IMR-90 (cell line): Measurements from ENCODE around the gene SLC38A11. TPM values are rescaled to one million over a fixed set of nuclear protein-coding genes. Genes with fewer than 3 reads are reported as not detected.

Experiments
- ATAC-seq: fragments of 200-7000 bp; cut with Tn5 transposase; 2 replicates; pipeline ENCODE4 v1.9.1; 2020; ENCODE audit warnings: low read depth, mild to moderate bottlenecking, moderate library complexity
- BruUV-seq: library from RNA; stranded (reverse); fragments of 400-500 nt; replicated peaks from 2 replicates; lab custom pipeline; 2021; lab: Mats Ljungman, UMichigan
- CTCF ChIA-PET: fragments of 300-600 bp; formaldehyde crosslinking; extraction: SDS; loops from one replicate; lab custom pipeline; 2021; ENCODE audit warnings: antibody characterized with exemption; lab: Yijun Ruan, JAX
- POLR2A ChIA-PET: fragments of 300-600 bp; sonication (Branson Sonifier 250); formaldehyde crosslinking; loops from one replicate; lab custom pipeline; 2022; ENCODE audit warnings: antibody characterized with exemption; ENCODE audit not compliant: unreplicated experiment; lab: Charles Lee
- DNase-seq: peaks from one replicate; pipeline ENCODE4 v3.0.0; 2013
- H2AFZ ChIP-seq: replicated peaks from 2 replicates; pipeline ENCODE3; 2013; ENCODE audit warnings: low read length, mild to moderate bottlenecking; ENCODE audit not compliant: poor library complexity
- H2AK5ac ChIP-seq: 2 replicates; pipeline ENCODE4 v1.6.1; 2013; ENCODE audit warnings: low read depth, low read length, inconsistent platforms
- H2AK9ac ChIP-seq: replicated peaks from 2 replicates; pipeline ENCODE3; 2013; ENCODE audit warnings: mild to moderate bottlenecking, low read depth, low read length, moderate library complexity; ENCODE audit not compliant: poor library complexity
- H2BK120ac ChIP-seq: 2 replicates; pipeline ENCODE4 v1.6.1; 2013; ENCODE audit warnings: low read depth, low read length, inconsistent platforms
- H2BK15ac ChIP-seq: 3 replicates; pipeline ENCODE4 v1.6.1; 2013; ENCODE audit warnings: low read depth, low read length, inconsistent platforms
- H2BK20ac ChIP-seq: 2 replicates; pipeline ENCODE4 v1.6.1; 2013; ENCODE audit warnings: low read depth, mild to moderate bottlenecking, inconsistent platforms, low read length, moderate library complexity
- H2BK5ac ChIP-seq: 2 replicates; pipeline ENCODE4 v1.6.1; 2013; ENCODE audit warnings: mild to moderate bottlenecking, low read depth, low read length, inconsistent platforms; ENCODE audit not compliant: poor library complexity, severe bottlenecking
- H3K14ac ChIP-seq: replicated peaks from 2 replicates; pipeline ENCODE4 v1.6.1; 2013; ENCODE audit warnings: low read depth, low read length, inconsistent platforms
- H3K18ac ChIP-seq: 2 replicates; pipeline ENCODE4 v1.6.1; 2013; ENCODE audit warnings: low read depth, low read length, control low read depth
- H3K23ac ChIP-seq: 2 replicates; pipeline ENCODE4 v1.6.1; 2013; ENCODE audit warnings: low read depth, low read length, inconsistent platforms
- H3K27ac ChIP-seq: 2 replicates; pipeline ENCODE4 v1.5.1; 2013; ENCODE audit warnings: mild to moderate bottlenecking, control low read depth, low read length; ENCODE audit not compliant: insufficient read depth
- H3K27me3 ChIP-seq: 2 replicates; pipeline ENCODE4 v1.6.1; 2013; ENCODE audit warnings: low read length; ENCODE audit not compliant: control insufficient read depth, insufficient read depth
- H3K36me3 ChIP-seq: 2 replicates; pipeline ENCODE4 v1.6.1; 2013; ENCODE audit warnings: low read length, mixed read lengths; ENCODE audit not compliant: control insufficient read depth, insufficient read depth
- H3K4ac ChIP-seq: 2 replicates; pipeline ENCODE4 v1.6.1; 2013; ENCODE audit warnings: low read depth, low read length, inconsistent platforms
- H3K4me1 ChIP-seq: 2 replicates; pipeline ENCODE4 v1.6.1; 2013; ENCODE audit warnings: low read length, mixed read lengths; ENCODE audit not compliant: control insufficient read depth, insufficient read depth
- H3K4me2 ChIP-seq: 2 replicates; pipeline ENCODE4 v1.6.1; 2013; ENCODE audit warnings: low read depth, mild to moderate bottlenecking, control low read depth, low read length, moderate library complexity
- H3K4me3 ChIP-seq: 2 replicates; pipeline ENCODE4 v1.5.1; 2013; ENCODE audit warnings: low read depth, mild to moderate bottlenecking, control low read depth, low read length, moderate library complexity; ENCODE audit not compliant: insufficient read depth
- H3K56ac ChIP-seq: 2 replicates; pipeline ENCODE4 v1.6.1; 2013; ENCODE audit warnings: low read length, inconsistent platforms; ENCODE audit not compliant: insufficient read depth; ENCODE audit errors: extremely low read depth
- H3K79me1 ChIP-seq, 2 experiments: 2 replicates each; pipeline ENCODE4 v1.6.1; 2013; ENCODE audit warnings: low read length in 2 of 2, inconsistent platforms in 1 of 2, low read depth in 1 of 2
- H3K9ac ChIP-seq: 2 replicates; pipeline ENCODE4 v1.6.1; 2013; ENCODE audit warnings: low read depth, low read length, control low read depth
- H3K9me1 ChIP-seq: 2 replicates; pipeline ENCODE4 v1.6.1; 2013; ENCODE audit warnings: low read length, inconsistent platforms; ENCODE audit not compliant: insufficient read depth
- H3K9me3 ChIP-seq: 2 replicates; pipeline ENCODE4 v1.6.1; 2013; ENCODE audit warnings: low read length; ENCODE audit not compliant: control insufficient read depth, insufficient read depth
- H4K20me1 ChIP-seq: 2 replicates; pipeline ENCODE4 v1.6.1; 2013; ENCODE audit warnings: low read length, inconsistent platforms; ENCODE audit not compliant: insufficient read depth
- H4K5ac ChIP-seq: 2 replicates; pipeline ENCODE4 v1.6.1; 2013; ENCODE audit warnings: mild to moderate bottlenecking, low read depth, low read length, control low read depth
- H4K8ac ChIP-seq, 2 experiments: 2 replicates each; pipeline ENCODE4 v1.6.1; 2013; ENCODE audit warnings: low read depth in 2 of 2, low read length in 2 of 2, control low read depth in 1 of 2, inconsistent platforms in 1 of 2
- H4K91ac ChIP-seq: 2 replicates; pipeline ENCODE4 v1.6.1; 2013; ENCODE audit warnings: low read depth, low read length, inconsistent platforms; ENCODE audit not compliant: insufficient read depth
- BHLHE40 ChIP-seq: fragments of 150-350 bp; IDR thresholded peaks from 2 replicates; pipeline ENCODE4 v1.6.1; 2016; ENCODE audit warnings: mild to moderate bottlenecking, low read depth, low read length
- CEBPB ChIP-seq: IDR thresholded peaks from 2 replicates; pipeline ENCODE4 v1.6.1; 2012; ENCODE audit warnings: low read depth, low read length, improper control_type of control experiment
- FOS ChIP-seq: fragments of 150-350 bp; IDR thresholded peaks from 2 replicates; pipeline ENCODE4 v1.6.1; 2016; ENCODE audit warnings: low read depth, low read length
- MAFK ChIP-seq: IDR thresholded peaks from 2 replicates; pipeline ENCODE4 v1.6.1; 2012; ENCODE audit warnings: low read depth, low read length, improper control_type of control experiment
- MAZ ChIP-seq: IDR thresholded peaks from 2 replicates; pipeline ENCODE4 v1.6.1; 2012; ENCODE audit warnings: low read depth, mild to moderate bottlenecking, low read length, improper control_type of control experiment, moderate library complexity, borderline replicate concordance
- MXI1 ChIP-seq: IDR thresholded peaks from 2 replicates; pipeline ENCODE4 v1.6.1; 2012; ENCODE audit warnings: low read depth, mild to moderate bottlenecking, low read length, moderate library complexity, borderline replicate concordance
- NFE2L2 ChIP-seq: fragments of 150-350 bp; IDR thresholded peaks from 2 replicates; pipeline ENCODE4 v1.6.1; 2016; ENCODE audit warnings: low read depth, mild to moderate bottlenecking, low read length
- POLR2A ChIP-seq: IDR thresholded peaks from 2 replicates; pipeline ENCODE4 v1.6.1; 2012; ENCODE audit warnings: mild to moderate bottlenecking, low read depth, low read length
- RAD21 ChIP-seq: IDR thresholded peaks from 2 replicates; pipeline ENCODE4 v1.6.1; 2012; ENCODE audit warnings: low read length, improper control_type of control experiment
- RCOR1 ChIP-seq: IDR thresholded peaks from 2 replicates; pipeline ENCODE4 v1.6.1; 2012; ENCODE audit warnings: mild to moderate bottlenecking, low read length, improper control_type of control experiment; ENCODE audit not compliant: insufficient replicate concordance
- RFX5 ChIP-seq: IDR thresholded peaks from 2 replicates; pipeline ENCODE4 v1.8.0; 2012; ENCODE audit warnings: low read depth, mild to moderate bottlenecking, low read length, moderate library complexity
- WGBS, 2 experiments: methylation state at CpG; one replicate each; pipeline versions ENCODE4 v1.1.5 to v1.1.7; 2013; ENCODE audit warnings: missing lambda C conversion rate in 2 of 2; ENCODE audit not compliant: insufficient read length in 1 of 2; ENCODE audit errors: extremely low coverage in 2 of 2; 5-methylcytosine and 5-hydroxymethylcytosine counted together
- dilution Hi-C: fragments of 300-500 bp; cut with HindIII; formaldehyde crosslinking; loops from one replicate; pipeline ENCODE4 v1.14.3; 2018; ENCODE audit warnings: low sequenced_read_pairs; ENCODE audit not compliant: unreplicated experiment
- in situ Hi-C: fragments of 300-500 bp; cut with MboI; formaldehyde crosslinking; loops from 3 replicates; pipeline ENCODE4 v1.14.3; 2019; ENCODE audit warnings: low sequenced_read_pairs, inconsistent platforms, mixed read lengths
- intact Hi-C: fragments of 100-400 bp; cut with micrococcal nuclease; formaldehyde crosslinking; loops from 2 replicates; pipeline ENCODE4 v1.10.0; 2022
- polyA plus RNA-seq, 3 experiments: library from polyadenylated mRNA; depleted of rRNA; stranded (reverse); fragments of >200 nt; gene quantifications; 2 replicates each; pipeline ENCODE4 v1.2.3, GENCODE V29; 2012; ENCODE audit warnings: low replicate concordance in 1 of 3
- total RNA-seq: library from RNA; depleted of rRNA; stranded (reverse); fragments of >200 nt; gene quantifications from 2 replicates; pipeline ENCODE4 v1.2.3, GENCODE V29; 2012
- TF ChIP-seq, protein P1 (sequence below): conservative IDR thresholded peaks from 2 replicates; pipeline ENCODE4 v1.5.1; 2012; ENCODE audit warnings: mild to moderate bottlenecking, low read depth, low read length, improper control_type of control experiment
- TF ChIP-seq, protein P2 (sequence below): fragments of 150-350 bp; IDR thresholded peaks from 2 replicates; pipeline ENCODE4 v1.6.1; 2016; ENCODE audit warnings: low read depth, mild to moderate bottlenecking, low read length, moderate library complexity, borderline replicate concordance
- TF ChIP-seq, protein P3 (sequence below): fragments of 150-350 bp; IDR thresholded peaks from 2 replicates; pipeline ENCODE4 v1.6.1; 2017; ENCODE audit warnings: mild to moderate bottlenecking, antibody characterized with exemption, low read length, low read depth

The SLC38A11 gene
- total and polyA plus RNA-seq, 2 of the 4 experiments (the other 2 are of a cell fraction): 0.18 to 0.21 TPM

DNA sequence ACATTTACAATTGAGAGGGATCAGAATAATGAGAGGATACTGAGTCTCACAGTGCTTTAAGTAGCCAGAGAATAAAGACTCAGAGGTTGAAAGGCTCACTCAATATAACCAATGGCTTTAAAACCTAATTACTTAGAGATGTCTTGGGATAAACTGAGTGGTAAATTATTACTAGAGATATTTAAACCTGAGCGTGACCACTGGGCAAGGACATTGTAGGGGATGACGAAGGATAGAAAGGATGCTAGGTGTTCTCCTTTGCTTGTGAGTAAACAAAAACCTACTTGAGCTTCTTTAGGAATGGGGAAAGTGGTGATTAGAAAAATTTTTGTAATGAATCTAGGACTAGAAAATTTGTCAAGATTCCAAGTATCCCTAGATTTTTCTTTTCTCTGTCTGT is 12.0 kb upstream of the SLC38A11 start:
- WGBS, 2 experiments: no CpG with 5 or more reads among the region's 2 CpGs
- Histone ChIP-seq H3K36me3 (no peaks in the 10 kb centered on the region), H3K27me3 (no peaks in the 10 kb centered on the region), H2BK15ac (peak overlapping the region; percentile 25; the same call in 1 of the 3 replicates), H3K9ac (no peak overlapping the region), H2BK5ac (peak overlapping the region; percentile 44), H4K20me1 (no peaks in the 10 kb centered on the region), H4K91ac (no peak overlapping the region; the same call in 1 of the 2 replicates), H3K23ac (no peak overlapping the region), H4K8ac (peak overlapping the region in 1 of 2 experiments; percentile 23; a peak in 1 of 4 replicates), H3K18ac (peak overlapping the region; percentile 63; the same call in 1 of the 2 replicates), H2AK9ac (no peak overlapping the region), H3K4me2 (no peak overlapping the region), H3K56ac (no peak overlapping the region), H3K4me3 (no peak overlapping the region), H3K79me1 (no peaks in the 10 kb centered on the region), H3K27ac (no peak overlapping the region), H3K4me1 (peaks cover 8% of the 10 kb centered on the region; the same call in 1 of the 2 replicates), H2AFZ (no peak overlapping the region), H3K9me3 (peaks cover 3% of the 10 kb centered on the region; the same call in 1 of the 2 replicates), H4K5ac (peak overlapping the region; percentile 78; the same call in 1 of the 2 replicates), H3K4ac (peak overlapping the region; percentile 38; the same call in 1 of the 2 replicates), H2BK20ac (peak overlapping the region; percentile 50), H3K9me1 (no peaks in the 10 kb centered on the region; the same call in 1 of the 2 replicates), H2AK5ac (0 out of 2 replicates have a peak overlapping the region, but pooled peaks have one; percentile 56), H2BK120ac (peak overlapping the region; percentile 21; the same call in 1 of the 2 replicates), H3K14ac (peak overlapping the region; percentile 48)
- ATAC-seq (no peak), DNase-seq (no peak)
- no peak for TF ChIP-seq POLR2A
- no peak for TF ChIP-seq MAZ
- no peak for TF ChIP-seq CEBPB
- no peak for TF ChIP-seq BHLHE40
- TF ChIP-seq, protein P1, sequence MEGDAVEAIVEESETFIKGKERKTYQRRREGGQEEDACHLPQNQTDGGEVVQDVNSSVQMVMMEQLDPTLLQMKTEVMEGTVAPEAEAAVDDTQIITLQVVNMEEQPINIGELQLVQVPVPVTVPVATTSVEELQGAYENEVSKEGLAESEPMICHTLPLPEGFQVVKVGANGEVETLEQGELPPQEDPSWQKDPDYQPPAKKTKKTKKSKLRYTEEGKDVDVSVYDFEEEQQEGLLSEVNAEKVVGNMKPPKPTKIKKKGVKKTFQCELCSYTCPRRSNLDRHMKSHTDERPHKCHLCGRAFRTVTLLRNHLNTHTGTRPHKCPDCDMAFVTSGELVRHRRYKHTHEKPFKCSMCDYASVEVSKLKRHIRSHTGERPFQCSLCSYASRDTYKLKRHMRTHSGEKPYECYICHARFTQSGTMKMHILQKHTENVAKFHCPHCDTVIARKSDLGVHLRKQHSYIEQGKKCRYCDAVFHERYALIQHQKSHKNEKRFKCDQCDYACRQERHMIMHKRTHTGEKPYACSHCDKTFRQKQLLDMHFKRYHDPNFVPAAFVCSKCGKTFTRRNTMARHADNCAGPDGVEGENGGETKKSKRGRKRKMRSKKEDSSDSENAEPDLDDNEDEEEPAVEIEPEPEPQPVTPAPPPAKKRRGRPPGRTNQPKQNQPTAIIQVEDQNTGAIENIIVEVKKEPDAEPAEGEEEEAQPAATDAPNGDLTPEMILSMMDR: no peak
- no peak for TF ChIP-seq FOS
- no peak for TF ChIP-seq RAD21
- no peak for TF ChIP-seq NFE2L2
- no peak for TF ChIP-seq MAFK
- TF ChIP-seq, protein P2, sequence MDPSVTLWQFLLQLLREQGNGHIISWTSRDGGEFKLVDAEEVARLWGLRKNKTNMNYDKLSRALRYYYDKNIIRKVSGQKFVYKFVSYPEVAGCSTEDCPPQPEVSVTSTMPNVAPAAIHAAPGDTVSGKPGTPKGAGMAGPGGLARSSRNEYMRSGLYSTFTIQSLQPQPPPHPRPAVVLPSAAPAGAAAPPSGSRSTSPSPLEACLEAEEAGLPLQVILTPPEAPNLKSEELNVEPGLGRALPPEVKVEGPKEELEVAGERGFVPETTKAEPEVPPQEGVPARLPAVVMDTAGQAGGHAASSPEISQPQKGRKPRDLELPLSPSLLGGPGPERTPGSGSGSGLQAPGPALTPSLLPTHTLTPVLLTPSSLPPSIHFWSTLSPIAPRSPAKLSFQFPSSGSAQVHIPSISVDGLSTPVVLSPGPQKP: no peak
- no peak for TF ChIP-seq MXI1
- TF ChIP-seq, protein P3, sequence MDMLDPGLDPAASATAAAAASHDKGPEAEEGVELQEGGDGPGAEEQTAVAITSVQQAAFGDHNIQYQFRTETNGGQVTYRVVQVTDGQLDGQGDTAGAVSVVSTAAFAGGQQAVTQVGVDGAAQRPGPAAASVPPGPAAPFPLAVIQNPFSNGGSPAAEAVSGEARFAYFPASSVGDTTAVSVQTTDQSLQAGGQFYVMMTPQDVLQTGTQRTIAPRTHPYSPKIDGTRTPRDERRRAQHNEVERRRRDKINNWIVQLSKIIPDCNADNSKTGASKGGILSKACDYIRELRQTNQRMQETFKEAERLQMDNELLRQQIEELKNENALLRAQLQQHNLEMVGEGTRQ: no peak
- no peak for TF ChIP-seq RCOR1
- TF ChIP-seq RFX5: no peak
- POLR2A ChIA-PET: no interaction called here
- CTCF ChIA-PET: interaction anchor here (0.7 kb wide), 1 partner anchor 14 kb away, joined by 3 read pairs; no protein-coding TSS in a partner anchor
- intact Hi-C loops (no loop called here), dilution Hi-C loops (no loop called here), in situ Hi-C loops (no loop called here)
- no TSS peak for BruUV-seq
